OCI-LY3 (cell line): Measurements from ENCODE around the gene HPS4.

ENCODE experiments used
- CTCF ChIP-seq: fragments of 200-600, 300-600 bp; sonication (generic); IDR thresholded peaks from 2 replicates; pipeline ENCODE4 v1.5.1; 2014; ENCODE audit warnings: antibody characterized with exemption, low read length, low read depth
- EZH2phosphoT487 ChIP-seq: fragments of 200-600 bp; shearing (Covaris generic); IDR thresholded peaks from 2 replicates; pipeline ENCODE4 v1.6.1; 2018; ENCODE audit warnings: antibody characterized with exemption, mixed run types, low read depth

- no peak for TF ChIP-seq EZH2phosphoT487
- TF ChIP-seq CTCF = no peak
Observed at GRCh38 chr22:26448334-26448733, 35.2 kb downstream of the HPS4 start.
